GM23338 (cell line): ENCODE results near the gene LDHD. TPM values are rescaled to one million over a fixed set of nuclear protein-coding genes. Genes with fewer than 3 reads are reported as not detected.

ENCODE experiments used
- ATAC-seq: fragments of 200-7000 bp; cut with Tn5 transposase; 3 replicates; pipeline ENCODE4 v1.9.1; 2020
- DNase-seq: peaks from one replicate; pipeline ENCODE4 v3.0.0-alpha.2; 2015; ENCODE audit warnings: low spot score
- H2AFZ ChIP-seq: fragments of 200-600 bp; sonication (generic); 2 replicates; pipeline ENCODE4 v1.8.0; 2016; ENCODE audit warnings: antibody characterized with exemption, mild to moderate bottlenecking, moderate library complexity
- H3F3A ChIP-seq: fragments of 200-600 bp; sonication (generic); replicated peaks from 2 replicates; pipeline ENCODE4 v1.8.0; 2017; ENCODE audit warnings: antibody characterized with exemption, mixed run types, low read depth
- H3K27ac ChIP-seq: fragments of 200-600 bp; sonication (generic); 2 replicates; pipeline ENCODE4 v1.6.1; 2016; ENCODE audit warnings: low read depth
- H3K27me3 ChIP-seq: fragments of 200-600 bp; sonication (generic); 2 replicates; pipeline ENCODE4 v1.8.0; 2016; ENCODE audit warnings: mild to moderate bottlenecking, mixed run types, moderate library complexity; ENCODE audit not compliant: insufficient read depth
- H3K36me3 ChIP-seq: fragments of 200-600 bp; sonication (generic); 2 replicates; pipeline ENCODE4 v1.8.0; 2016; ENCODE audit warnings: mild to moderate bottlenecking; ENCODE audit not compliant: insufficient read depth
- H3K4me1 ChIP-seq: fragments of 200-600 bp; sonication (generic); 2 replicates; pipeline ENCODE4 v1.8.0; 2016; ENCODE audit warnings: mild to moderate bottlenecking, moderate library complexity; ENCODE audit not compliant: insufficient read depth
- H3K4me2 ChIP-seq: fragments of 200-600 bp; sonication (generic); 2 replicates; pipeline ENCODE4 v1.7.1; 2017; ENCODE audit warnings: mixed run types
- H3K4me3 ChIP-seq: fragments of 200-600 bp; sonication (generic); 2 replicates; pipeline ENCODE4 v1.6.1; 2016; ENCODE audit warnings: mixed run types
- H3K79me2 ChIP-seq: fragments of 200-600 bp; sonication (generic); replicated peaks from 2 replicates; pipeline ENCODE4 v1.8.0; 2017; ENCODE audit warnings: mild to moderate bottlenecking; ENCODE audit not compliant: insufficient read depth
- H3K9me2 ChIP-seq: fragments of 200-600 bp; sonication (generic); 2 replicates; pipeline ENCODE4 v1.8.0; 2017; ENCODE audit not compliant: insufficient read depth
- H4K20me1 ChIP-seq: fragments of 200-600 bp; sonication (generic); replicated peaks from 2 replicates; pipeline ENCODE4 v1.8.0; 2017; ENCODE audit warnings: mild to moderate bottlenecking; ENCODE audit not compliant: insufficient read depth
- H3K27ac Mint-ChIP-seq: 2 replicates; pipeline ENCODE4 v1.8.0; 2020; ENCODE audit warnings: inconsistent platforms, mild to moderate bottlenecking, moderate library complexity, mixed read lengths
- H3K27me3 Mint-ChIP-seq: 3 replicates; pipeline ENCODE4 v1.8.0; 2022; ENCODE audit warnings: low read depth, mild to moderate bottlenecking, moderate library complexity, mixed read lengths, inconsistent platforms; ENCODE audit not compliant: insufficient read depth, poor library complexity
- H3K36me3 Mint-ChIP-seq: 3 replicates; pipeline ENCODE4 v1.8.0; 2021; ENCODE audit warnings: low read depth, mild to moderate bottlenecking, inconsistent platforms, moderate library complexity, mixed read lengths
- H3K4me1 Mint-ChIP-seq: 3 replicates; pipeline ENCODE4 v1.8.0; 2020; ENCODE audit warnings: mild to moderate bottlenecking, inconsistent platforms, mixed read lengths
- H3K4me3 Mint-ChIP-seq: 3 replicates; pipeline ENCODE4 v1.8.0; 2021; ENCODE audit warnings: moderate library complexity, mild to moderate bottlenecking, inconsistent platforms, mixed read lengths
- H3K9me3 Mint-ChIP-seq: 3 replicates; pipeline ENCODE4 v1.8.0; 2020; ENCODE audit warnings: moderate library complexity, mild to moderate bottlenecking, inconsistent platforms, mixed read lengths
- POLR2AphosphoS5 ChIP-seq: IDR thresholded peaks from 2 replicates; pipeline ENCODE4 v1.6.1; 2016; ENCODE audit warnings: antibody characterized with exemption, low read depth
- ZNF331 ChIP-seq: fragments of 250-450 bp; sonication (Bioruptor Pico); IDR thresholded peaks from 2 replicates; pipeline ENCODE4 v1.5.0; 2020; ENCODE audit warnings: low read depth, mild to moderate bottlenecking, moderate library complexity
- polyA plus RNA-seq: library from polyadenylated mRNA; unstranded; fragments of >200 nt; fragmentation: Nextera tagmentation; extraction: Ambion mirVana; gene quantifications from 2 replicates; pipeline ENCODE4 v1.2.1, GENCODE V29; 2016
- total RNA-seq: library from RNA; depleted of rRNA; stranded (reverse); fragments of >200 nt; shearing (Covaris generic); gene quantifications from 2 replicates; pipeline ENCODE4 v1.2.3, GENCODE V29; 2014
- TF ChIP-seq, protein P1 (sequence below), 2 experiments: fragments of 200-600 bp in 1 of 2; sonication (generic) in 1 of 2; conservative IDR thresholded peaks; 2 replicates each; pipeline versions ENCODE4 v1.5.1 to v1.6.1; 2016 to 2017; ENCODE audit warnings: antibody characterized with exemption in 2 of 2, low read depth in 2 of 2, mild to moderate bottlenecking in 2 of 2, moderate library complexity in 1 of 2
- TF ChIP-seq, protein P2 (sequence below): fragments of 250-450 bp; sonication (Bioruptor Pico); IDR thresholded peaks from 2 replicates; pipeline ENCODE4 v1.5.0; 2020; ENCODE audit warnings: mild to moderate bottlenecking, moderate library complexity

The LDHD gene
- total and polyA plus RNA-seq, 2 experiments from 2014 or later, result 5.0 to 7.7 TPM

DNA sequence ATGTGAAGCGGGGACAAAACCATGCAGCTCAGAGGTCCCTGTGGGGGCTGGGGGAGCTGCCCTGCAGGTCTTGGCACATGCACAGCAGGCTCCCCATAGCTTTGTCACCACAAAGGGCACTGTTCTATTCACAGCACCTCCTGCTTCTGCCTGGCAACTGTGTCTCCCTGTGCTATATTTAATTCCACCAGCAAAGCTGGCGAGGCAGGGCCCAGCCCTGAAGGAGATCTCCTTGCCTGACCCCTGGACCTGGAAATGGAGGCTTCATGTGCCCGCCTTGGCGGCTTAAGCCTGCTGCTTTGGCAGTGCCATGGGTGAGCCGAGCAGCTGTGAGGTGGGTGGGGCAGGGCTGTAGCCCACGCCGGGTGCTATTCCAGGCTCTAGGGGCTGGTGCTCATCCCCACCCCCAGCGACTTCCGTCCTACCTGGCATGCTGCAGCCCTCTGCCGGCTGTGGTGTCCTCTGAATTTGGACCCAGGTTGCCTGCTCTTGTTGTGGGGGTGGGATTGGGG lies 6.8 kb downstream of the LDHD start:
- Histone ChIP-seq H3K4me3 (no peak overlapping the region), H3K4me1 (peaks cover 33% of the 10 kb centered on the region), H3K27me3 (no peaks in the 10 kb centered on the region), H3K36me3 (no peaks in the 10 kb centered on the region), H3K79me2 (no peaks in the 10 kb centered on the region), H3K9me2 (no peaks in the 10 kb centered on the region), H3F3A (peaks cover 14% of the 10 kb centered on the region), H2AFZ (no peak overlapping the region), H3K27ac (no peak overlapping the region), H4K20me1 (no peaks in the 10 kb centered on the region), H3K4me2 (0 out of 2 replicates have a peak overlapping the region, but pooled peaks have one; percentile 70)
- DNase-seq (no peak), ATAC-seq (no peak)
- Mint-ChIP-seq H3K36me3 (peaks cover 3% of the 10 kb centered on the region; the same call in 2 of the 3 replicates), H3K27ac (peak overlapping the region; percentile 29; the same call in 1 of the 2 replicates), H3K27me3 (peaks cover 24% of the 10 kb centered on the region), H3K4me1 (peaks cover 55% of the 10 kb centered on the region), H3K9me3 (no peaks in the 10 kb centered on the region), H3K4me3 (no peak overlapping the region; the same call in 2 of the 3 replicates)
- TF ChIP-seq POLR2AphosphoS5 (no peak), ZNF331 (CRISPR knock-in tag) (no peak)
- TF ChIP-seq, protein P1, sequence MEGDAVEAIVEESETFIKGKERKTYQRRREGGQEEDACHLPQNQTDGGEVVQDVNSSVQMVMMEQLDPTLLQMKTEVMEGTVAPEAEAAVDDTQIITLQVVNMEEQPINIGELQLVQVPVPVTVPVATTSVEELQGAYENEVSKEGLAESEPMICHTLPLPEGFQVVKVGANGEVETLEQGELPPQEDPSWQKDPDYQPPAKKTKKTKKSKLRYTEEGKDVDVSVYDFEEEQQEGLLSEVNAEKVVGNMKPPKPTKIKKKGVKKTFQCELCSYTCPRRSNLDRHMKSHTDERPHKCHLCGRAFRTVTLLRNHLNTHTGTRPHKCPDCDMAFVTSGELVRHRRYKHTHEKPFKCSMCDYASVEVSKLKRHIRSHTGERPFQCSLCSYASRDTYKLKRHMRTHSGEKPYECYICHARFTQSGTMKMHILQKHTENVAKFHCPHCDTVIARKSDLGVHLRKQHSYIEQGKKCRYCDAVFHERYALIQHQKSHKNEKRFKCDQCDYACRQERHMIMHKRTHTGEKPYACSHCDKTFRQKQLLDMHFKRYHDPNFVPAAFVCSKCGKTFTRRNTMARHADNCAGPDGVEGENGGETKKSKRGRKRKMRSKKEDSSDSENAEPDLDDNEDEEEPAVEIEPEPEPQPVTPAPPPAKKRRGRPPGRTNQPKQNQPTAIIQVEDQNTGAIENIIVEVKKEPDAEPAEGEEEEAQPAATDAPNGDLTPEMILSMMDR (conservative IDR thresholded peaks at IDR 0.05; ENCODE audit: low read depth in 2 of 2), result no peak
- TF ChIP-seq, protein P2, sequence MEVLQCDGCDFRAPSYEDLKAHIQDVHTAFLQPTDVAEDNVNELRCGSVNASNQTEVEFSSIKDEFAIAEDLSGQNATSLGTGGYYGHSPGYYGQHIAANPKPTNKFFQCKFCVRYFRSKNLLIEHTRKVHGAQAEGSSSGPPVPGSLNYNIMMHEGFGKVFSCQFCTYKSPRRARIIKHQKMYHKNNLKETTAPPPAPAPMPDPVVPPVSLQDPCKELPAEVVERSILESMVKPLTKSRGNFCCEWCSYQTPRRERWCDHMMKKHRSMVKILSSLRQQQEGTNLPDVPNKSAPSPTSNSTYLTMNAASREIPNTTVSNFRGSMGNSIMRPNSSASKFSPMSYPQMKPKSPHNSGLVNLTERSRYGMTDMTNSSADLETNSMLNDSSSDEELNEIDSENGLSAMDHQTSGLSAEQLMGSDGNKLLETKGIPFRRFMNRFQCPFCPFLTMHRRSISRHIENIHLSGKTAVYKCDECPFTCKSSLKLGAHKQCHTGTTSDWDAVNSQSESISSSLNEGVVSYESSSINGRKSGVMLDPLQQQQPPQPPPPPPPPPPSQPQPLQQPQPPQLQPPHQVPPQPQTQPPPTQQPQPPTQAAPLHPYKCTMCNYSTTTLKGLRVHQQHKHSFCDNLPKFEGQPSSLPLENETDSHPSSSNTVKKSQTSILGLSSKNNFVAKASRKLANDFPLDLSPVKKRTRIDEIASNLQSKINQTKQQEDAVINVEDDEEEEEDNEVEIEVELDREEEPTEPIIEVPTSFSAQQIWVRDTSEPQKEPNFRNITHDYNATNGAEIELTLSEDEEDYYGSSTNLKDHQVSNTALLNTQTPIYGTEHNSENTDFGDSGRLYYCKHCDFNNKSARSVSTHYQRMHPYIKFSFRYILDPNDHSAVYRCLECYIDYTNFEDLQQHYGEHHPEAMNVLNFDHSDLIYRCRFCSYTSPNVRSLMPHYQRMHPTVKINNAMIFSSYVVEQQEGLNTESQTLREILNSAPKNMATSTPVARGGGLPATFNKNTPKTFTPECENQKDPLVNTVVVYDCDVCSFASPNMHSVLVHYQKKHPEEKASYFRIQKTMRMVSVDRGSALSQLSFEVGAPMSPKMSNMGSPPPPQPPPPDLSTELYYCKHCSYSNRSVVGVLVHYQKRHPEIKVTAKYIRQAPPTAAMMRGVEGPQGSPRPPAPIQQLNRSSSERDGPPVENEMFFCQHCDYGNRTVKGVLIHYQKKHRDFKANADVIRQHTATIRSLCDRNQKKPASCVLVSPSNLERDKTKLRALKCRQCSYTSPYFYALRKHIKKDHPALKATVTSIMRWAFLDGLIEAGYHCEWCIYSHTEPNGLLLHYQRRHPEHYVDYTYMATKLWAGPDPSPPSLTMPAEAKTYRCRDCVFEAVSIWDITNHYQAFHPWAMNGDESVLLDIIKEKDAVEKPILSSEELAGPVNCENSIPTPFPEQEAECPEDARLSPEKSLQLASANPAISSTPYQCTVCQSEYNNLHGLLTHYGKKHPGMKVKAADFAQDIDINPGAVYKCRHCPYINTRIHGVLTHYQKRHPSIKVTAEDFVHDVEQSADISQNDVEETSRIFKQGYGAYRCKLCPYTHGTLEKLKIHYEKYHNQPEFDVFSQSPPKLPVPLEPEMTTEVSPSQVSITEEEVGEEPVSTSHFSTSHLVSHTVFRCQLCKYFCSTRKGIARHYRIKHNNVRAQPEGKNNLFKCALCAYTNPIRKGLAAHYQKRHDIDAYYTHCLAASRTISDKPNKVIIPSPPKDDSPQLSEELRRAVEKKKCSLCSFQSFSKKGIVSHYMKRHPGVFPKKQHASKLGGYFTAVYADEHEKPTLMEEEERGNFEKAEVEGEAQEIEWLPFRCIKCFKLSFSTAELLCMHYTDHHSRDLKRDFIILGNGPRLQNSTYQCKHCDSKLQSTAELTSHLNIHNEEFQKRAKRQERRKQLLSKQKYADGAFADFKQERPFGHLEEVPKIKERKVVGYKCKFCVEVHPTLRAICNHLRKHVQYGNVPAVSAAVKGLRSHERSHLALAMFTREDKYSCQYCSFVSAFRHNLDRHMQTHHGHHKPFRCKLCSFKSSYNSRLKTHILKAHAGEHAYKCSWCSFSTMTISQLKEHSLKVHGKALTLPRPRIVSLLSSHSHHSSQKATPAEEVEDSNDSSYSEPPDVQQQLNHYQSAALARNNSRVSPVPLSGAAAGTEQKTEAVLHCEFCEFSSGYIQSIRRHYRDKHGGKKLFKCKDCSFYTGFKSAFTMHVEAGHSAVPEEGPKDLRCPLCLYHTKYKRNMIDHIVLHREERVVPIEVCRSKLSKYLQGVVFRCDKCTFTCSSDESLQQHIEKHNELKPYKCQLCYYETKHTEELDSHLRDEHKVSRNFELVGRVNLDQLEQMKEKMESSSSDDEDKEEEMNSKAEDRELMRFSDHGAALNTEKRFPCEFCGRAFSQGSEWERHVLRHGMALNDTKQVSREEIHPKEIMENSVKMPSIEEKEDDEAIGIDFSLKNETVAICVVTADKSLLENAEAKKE (CRISPR knock-in tag), result no peak
